Lower leg skin (tissue), 4 donors: Measurements from ENCODE around the gene ZDHHC14. TPM values are rescaled to one million over a fixed set of nuclear protein-coding genes. Genes with fewer than 3 reads are reported as not detected.
A peak's percentile ranks its signal among the peaks of the same experiment; 100 is the strongest.
"Not testable (repeated sequence)": the region's sequence is repeated elsewhere in the genome, so short reads cannot be mapped to it uniquely, and the experiment has no call there.

Experiments
- DNase-seq, 2 donors: peaks; one replicate each; pipeline ENCODE4 v3.0.0-alpha.2; 2019; ENCODE audit warnings: low spot score in 2 of 2
- H3K4me3 ChIP-seq: fragments of 200-600 bp; sonication (generic); 2 replicates; pipeline ENCODE4 v1.5.1; 2017; ENCODE audit warnings: mild to moderate bottlenecking, low read depth; ENCODE audit not compliant: poor library complexity, severe bottlenecking
- POLR2A ChIP-seq, 2 donors: fragments of 450-650 bp; IDR thresholded peaks; one replicate each; pipeline ENCODE4 v1.6.1; 2016 to 2017; ENCODE audit warnings: antibody characterized with exemption in 2 of 2, mild to moderate bottlenecking in 1 of 2, moderate library complexity in 1 of 2
- WGBS, 2 donors: methylation state at CpG; one replicate each; pipeline ENCODE4 v1.1.5; 2018; 5-methylcytosine and 5-hydroxymethylcytosine counted together
- intact Hi-C: fragments of 100-400 bp; cut with DNase I; formaldehyde crosslinking; loops from one replicate; pipeline ENCODE4 v1.15.0; 2023; ENCODE audit warnings: low total_unique reads
- total RNA-seq, 4 donors: library from RNA; depleted of rRNA; stranded (reverse); fragments of >200 nt; gene quantifications; one replicate each; pipeline ENCODE4 v1.1.0, GENCODE V29; 2016
- TF ChIP-seq, protein P1 (sequence below), 3 donors: fragments of 450-650 bp; IDR thresholded peaks; one replicate each; pipeline ENCODE4 v1.5.1; 2016; ENCODE audit warnings: antibody characterized with exemption in 3 of 3, mild to moderate bottlenecking in 3 of 3, moderate library complexity in 2 of 3

ZDHHC14 gene
- total RNA-seq, 4 donors from 2014 or later = 4.5 to 8.3 (median 6.1) TPM

DNA sequence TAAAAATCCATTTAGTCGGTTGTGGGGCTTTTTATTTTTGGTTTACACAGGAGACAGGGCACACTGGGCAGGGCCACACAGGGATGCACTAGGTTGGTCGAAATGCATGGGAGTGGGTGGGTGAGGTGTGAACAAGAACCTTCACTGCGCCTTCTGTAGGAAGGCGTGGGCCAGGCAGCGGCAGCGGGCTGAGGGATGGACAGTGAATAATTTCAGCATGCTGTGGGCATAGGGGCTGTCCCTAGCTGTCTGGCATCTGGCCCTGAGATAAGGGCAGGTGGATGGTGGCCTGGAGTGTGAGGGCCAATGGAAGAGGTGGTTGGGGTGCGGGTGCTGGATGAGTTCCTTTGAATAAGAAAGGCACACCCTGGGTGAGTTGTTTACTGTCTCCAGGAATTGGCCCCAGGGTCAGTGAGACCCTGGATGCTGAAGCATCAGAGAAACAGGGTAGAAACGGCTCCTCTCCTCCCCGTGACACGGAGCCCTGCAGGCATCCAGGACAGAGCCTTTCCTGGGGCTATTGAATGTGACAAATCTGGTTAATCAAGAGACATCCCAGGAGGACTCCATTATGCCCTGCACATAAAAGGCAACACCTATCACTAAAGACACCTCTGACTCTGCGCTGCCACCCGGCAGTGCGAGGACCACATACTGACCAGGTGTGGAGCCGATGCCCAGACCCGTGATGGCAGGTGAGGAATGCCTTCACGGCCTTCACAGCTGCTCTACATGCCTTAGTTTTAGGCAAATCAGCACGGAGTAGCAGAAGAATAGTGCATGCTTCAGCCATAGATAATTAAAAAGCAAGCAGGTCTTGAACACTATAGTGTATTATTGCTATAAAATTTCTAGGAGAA is 319.0 kb downstream of the ZDHHC14 start:
- TF ChIP-seq, protein P1, sequence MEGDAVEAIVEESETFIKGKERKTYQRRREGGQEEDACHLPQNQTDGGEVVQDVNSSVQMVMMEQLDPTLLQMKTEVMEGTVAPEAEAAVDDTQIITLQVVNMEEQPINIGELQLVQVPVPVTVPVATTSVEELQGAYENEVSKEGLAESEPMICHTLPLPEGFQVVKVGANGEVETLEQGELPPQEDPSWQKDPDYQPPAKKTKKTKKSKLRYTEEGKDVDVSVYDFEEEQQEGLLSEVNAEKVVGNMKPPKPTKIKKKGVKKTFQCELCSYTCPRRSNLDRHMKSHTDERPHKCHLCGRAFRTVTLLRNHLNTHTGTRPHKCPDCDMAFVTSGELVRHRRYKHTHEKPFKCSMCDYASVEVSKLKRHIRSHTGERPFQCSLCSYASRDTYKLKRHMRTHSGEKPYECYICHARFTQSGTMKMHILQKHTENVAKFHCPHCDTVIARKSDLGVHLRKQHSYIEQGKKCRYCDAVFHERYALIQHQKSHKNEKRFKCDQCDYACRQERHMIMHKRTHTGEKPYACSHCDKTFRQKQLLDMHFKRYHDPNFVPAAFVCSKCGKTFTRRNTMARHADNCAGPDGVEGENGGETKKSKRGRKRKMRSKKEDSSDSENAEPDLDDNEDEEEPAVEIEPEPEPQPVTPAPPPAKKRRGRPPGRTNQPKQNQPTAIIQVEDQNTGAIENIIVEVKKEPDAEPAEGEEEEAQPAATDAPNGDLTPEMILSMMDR (IDR thresholded peaks at IDR 0.05) = no peak
- TF ChIP-seq POLR2A (IDR thresholded peaks at IDR 0.05) = no peak
- intact Hi-C loops = no loop called here
- 74 to 77% methylated on average over 17 of the region's 17 CpGs for WGBS, 2 donors
- no peak overlapping the region for H3K4me3 ChIP-seq
- DNase-seq = peak in 1 of 2 donors; percentile 78

GRCh38 chr6:157706351-157706750 is 325.4 kb downstream of the ZDHHC14 start:
- WGBS, 2 donors = 80 to 85% methylated on average over 6 of the region's 6 CpGs
- intact Hi-C loops, H3K4me3 ChIP-seq, DNase-seq: not testable (repeated sequence)

- no peak for TF ChIP-seq POLR2A (IDR thresholded peaks at IDR 0.05)
- TF ChIP-seq, protein P1 (IDR thresholded peaks at IDR 0.05) = no peak
- H3K4me3 ChIP-seq = no peak overlapping the region
- DNase-seq = no peak
- 79 to 91% methylated on average over 2 of the region's 2 CpGs for WGBS, 2 donors
- intact Hi-C loops = no loop called here
Measured at GRCh38 chr6:157706883-157707282, 325.9 kb downstream of the ZDHHC14 start.

DNA sequence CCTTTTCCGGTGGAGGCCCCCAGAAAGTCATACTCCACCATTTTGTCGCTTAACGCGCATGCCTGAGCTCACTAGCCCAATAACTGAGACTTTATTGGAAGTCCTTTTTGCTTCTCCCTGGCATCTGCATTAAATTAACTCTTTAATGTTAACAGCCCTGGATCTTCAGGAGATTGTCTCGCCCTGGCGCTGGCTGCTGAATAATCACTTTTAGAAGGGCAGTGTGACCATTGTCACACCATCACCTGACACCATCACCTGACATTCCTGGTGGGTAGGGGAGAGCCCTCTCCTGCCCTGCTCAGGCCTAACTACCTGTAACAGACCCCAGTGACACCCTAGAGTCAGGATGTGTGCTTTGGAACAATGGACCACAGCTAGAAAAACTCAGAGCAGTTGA is 326.6 kb downstream of the ZDHHC14 start:
- intact Hi-C loops = no loop called here
- DNase-seq = no peak
- TF ChIP-seq, protein P1 (IDR thresholded peaks at IDR 0.05) = no peak
- no peak for TF ChIP-seq POLR2A (IDR thresholded peaks at IDR 0.05)
- 55 to 83% methylated on average over 5 to 6 of the region's 6 CpGs for WGBS, 2 donors
- H3K4me3 ChIP-seq = no peak overlapping the region

GRCh38 chr6:157708239-157708638 is 327.2 kb downstream of the ZDHHC14 start:
- intact Hi-C loops = no loop called here
- no peak overlapping the region for H3K4me3 ChIP-seq
- WGBS, 2 donors = 63 to 81% methylated on average over 3 of the region's 3 CpGs
- no peak for DNase-seq
- TF ChIP-seq, protein P1 (IDR thresholded peaks at IDR 0.05) = no peak
- TF ChIP-seq POLR2A (IDR thresholded peaks at IDR 0.05) = no peak

- no peak overlapping the region for H3K4me3 ChIP-seq
- TF ChIP-seq, protein P1 (IDR thresholded peaks at IDR 0.05) = no peak
- no peak for TF ChIP-seq POLR2A (IDR thresholded peaks at IDR 0.05)
- intact Hi-C loops = no loop called here
- DNase-seq = no peak
- 63% methylated on average over 7 of the region's 7 CpGs for WGBS, 2 donors
Measured at GRCh38 chr6:157708933-157709332, 327.9 kb downstream of the ZDHHC14 start.
